Osteocyte (in vitro differentiated cells): ENCODE measurements around the gene PPP1R15A. TPM values are rescaled to one million over a fixed set of nuclear protein-coding genes. Genes with fewer than 3 reads are reported as not detected.
A peak's percentile ranks its signal among the peaks of the same experiment; 100 is the strongest.

Experiments used
- DNase-seq: peaks from one replicate; pipeline ENCODE4 v3.0.0; 2021; ENCODE audit warnings: mixed read lengths; ENCODE audit not compliant: unreplicated experiment; ENCODE audit errors: extremely low spot score
- H3K27ac Mint-ChIP-seq: one replicate; pipeline ENCODE4 v1.8.0; 2021; ENCODE audit warnings: mild to moderate bottlenecking, mixed read lengths; ENCODE audit not compliant: unreplicated experiment
- H3K27me3 Mint-ChIP-seq: one replicate; pipeline ENCODE4 v1.8.0; 2021; ENCODE audit warnings: mixed read lengths; ENCODE audit not compliant: unreplicated experiment
- H3K36me3 Mint-ChIP-seq: one replicate; pipeline ENCODE4 v1.8.0; 2021; ENCODE audit warnings: mixed read lengths; ENCODE audit not compliant: unreplicated experiment
- H3K4me1 Mint-ChIP-seq: one replicate; pipeline ENCODE4 v1.8.0; 2021; ENCODE audit warnings: mixed read lengths; ENCODE audit not compliant: unreplicated experiment
- H3K4me3 Mint-ChIP-seq: one replicate; pipeline ENCODE4 v1.8.0; 2021; ENCODE audit warnings: mild to moderate bottlenecking, moderate library complexity, mixed read lengths; ENCODE audit not compliant: unreplicated experiment
- H3K9me3 Mint-ChIP-seq: one replicate; pipeline ENCODE4 v1.8.0; 2021; ENCODE audit warnings: mixed read lengths; ENCODE audit not compliant: unreplicated experiment
- CTCF ChIP-seq: fragments of 200-600 bp; sonication (generic); IDR thresholded peaks from 2 replicates; pipeline ENCODE4 v1.5.0; 2021; ENCODE audit warnings: antibody characterized with exemption, mild to moderate bottlenecking, moderate library complexity
- total RNA-seq: library from RNA; stranded (reverse); gene quantifications from 2 replicates; pipeline ENCODE4 v1.2.1, GENCODE V29; 2021

PPP1R15A gene
- total RNA-seq, 1 donor from 2014 or later = 118 TPM

GRCh38 chr19:48837687-48838086, 34.5 kb upstream of the PPP1R15A start:
- no peak for DNase-seq
- H3K36me3 Mint-ChIP-seq = peaks cover 8% of the 10 kb centered on the region
- TF ChIP-seq CTCF = no peak
- H3K27me3 Mint-ChIP-seq = no peaks in the 10 kb centered on the region
- H3K4me3 Mint-ChIP-seq = no peak overlapping the region
- no peak overlapping the region for H3K27ac Mint-ChIP-seq
- no peaks in the 10 kb centered on the region for H3K9me3 Mint-ChIP-seq
- H3K4me1 Mint-ChIP-seq = peaks cover 23% of the 10 kb centered on the region

- Mint-ChIP-seq H3K27me3 (no peaks in the 10 kb centered on the region), H3K9me3 (no peaks in the 10 kb centered on the region), H3K4me3 (no peak overlapping the region), H3K36me3 (peaks cover 5% of the 10 kb centered on the region), H3K4me1 (peaks cover 11% of the 10 kb centered on the region), H3K27ac (no peak overlapping the region)
- no peak for DNase-seq
- no peak for TF ChIP-seq CTCF
Measured at GRCh38 chr19:48841047-48841446, 31.2 kb upstream of the PPP1R15A start.

- Mint-ChIP-seq H3K4me3 (no peak overlapping the region), H3K4me1 (peaks cover 6% of the 10 kb centered on the region), H3K36me3 (peaks cover 5% of the 10 kb centered on the region), H3K27me3 (no peaks in the 10 kb centered on the region), H3K9me3 (no peaks in the 10 kb centered on the region), H3K27ac (no peak overlapping the region)
- DNase-seq = no peak
- TF ChIP-seq CTCF = no peak
Measured at GRCh38 chr19:48841571-48841970, 30.6 kb upstream of the PPP1R15A start.

GRCh38 chr19:48842789-48843162, 29.4 kb upstream of the PPP1R15A start:
- peak; percentile 85 for TF ChIP-seq CTCF
- H3K27me3 Mint-ChIP-seq = no peaks in the 10 kb centered on the region
- H3K9me3 Mint-ChIP-seq = no peaks in the 10 kb centered on the region
- H3K36me3 Mint-ChIP-seq = peaks cover 8% of the 10 kb centered on the region
- no peak for DNase-seq
- no peak overlapping the region for H3K4me3 Mint-ChIP-seq
- no peak overlapping the region for H3K27ac Mint-ChIP-seq
- no peaks in the 10 kb centered on the region for H3K4me1 Mint-ChIP-seq

- Mint-ChIP-seq H3K4me1 (no peaks in the 10 kb centered on the region), H3K9me3 (no peaks in the 10 kb centered on the region), H3K27ac (no peak overlapping the region), H3K4me3 (no peak overlapping the region), H3K27me3 (no peaks in the 10 kb centered on the region), H3K36me3 (peaks cover 10% of the 10 kb centered on the region)
- no peak for TF ChIP-seq CTCF
- no peak for DNase-seq
Measured at GRCh38 chr19:48844472-48844871, 27.7 kb upstream of the PPP1R15A start.
